Astrocyte (in vitro differentiated cells and primary cell): Measurements from ENCODE around the gene CORIN.

Experiments
- EZH2 ChIP-seq: IDR thresholded peaks from 2 replicates; pipeline ENCODE4 v1.6.1; 2012; ENCODE audit warnings: mild to moderate bottlenecking, low read length, inconsistent platforms; ENCODE audit not compliant: insufficient read depth
- TF ChIP-seq, protein P1 (sequence below): IDR thresholded peaks from 2 replicates; pipeline ENCODE4 v1.5.1; 2011; ENCODE audit warnings: low read depth, mild to moderate bottlenecking, inconsistent platforms, low read length, moderate library complexity; ENCODE audit not compliant: insufficient read depth

DNA sequence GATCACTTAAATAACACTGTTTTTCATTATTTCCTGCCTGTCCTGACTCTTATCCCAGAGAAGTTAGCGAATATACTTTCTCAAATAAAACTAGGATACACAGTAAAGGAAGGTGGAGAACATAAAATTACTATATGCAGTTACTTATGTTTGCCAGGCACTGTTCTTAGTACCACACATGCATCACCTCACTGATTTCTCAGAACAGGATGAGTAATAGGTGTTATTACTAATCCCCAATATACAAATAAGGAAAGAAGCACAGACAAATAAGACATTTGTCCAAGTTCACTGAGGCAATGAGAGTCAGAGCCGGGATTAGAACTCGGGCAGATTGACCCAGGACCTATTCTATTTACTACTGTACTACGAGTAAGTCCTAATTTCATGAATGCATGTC is 91.7 kb downstream of the CORIN start:
- TF ChIP-seq, protein P1, sequence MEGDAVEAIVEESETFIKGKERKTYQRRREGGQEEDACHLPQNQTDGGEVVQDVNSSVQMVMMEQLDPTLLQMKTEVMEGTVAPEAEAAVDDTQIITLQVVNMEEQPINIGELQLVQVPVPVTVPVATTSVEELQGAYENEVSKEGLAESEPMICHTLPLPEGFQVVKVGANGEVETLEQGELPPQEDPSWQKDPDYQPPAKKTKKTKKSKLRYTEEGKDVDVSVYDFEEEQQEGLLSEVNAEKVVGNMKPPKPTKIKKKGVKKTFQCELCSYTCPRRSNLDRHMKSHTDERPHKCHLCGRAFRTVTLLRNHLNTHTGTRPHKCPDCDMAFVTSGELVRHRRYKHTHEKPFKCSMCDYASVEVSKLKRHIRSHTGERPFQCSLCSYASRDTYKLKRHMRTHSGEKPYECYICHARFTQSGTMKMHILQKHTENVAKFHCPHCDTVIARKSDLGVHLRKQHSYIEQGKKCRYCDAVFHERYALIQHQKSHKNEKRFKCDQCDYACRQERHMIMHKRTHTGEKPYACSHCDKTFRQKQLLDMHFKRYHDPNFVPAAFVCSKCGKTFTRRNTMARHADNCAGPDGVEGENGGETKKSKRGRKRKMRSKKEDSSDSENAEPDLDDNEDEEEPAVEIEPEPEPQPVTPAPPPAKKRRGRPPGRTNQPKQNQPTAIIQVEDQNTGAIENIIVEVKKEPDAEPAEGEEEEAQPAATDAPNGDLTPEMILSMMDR, result no peak
- no peak for TF ChIP-seq EZH2
